GM23338 (cell line): Measurements from ENCODE around the gene MAPRE2. TPM values are rescaled to one million over a fixed set of nuclear protein-coding genes. Genes with fewer than 3 reads are reported as not detected.

ENCODE experiments used
- ATAC-seq: fragments of 200-7000 bp; cut with Tn5 transposase; 3 replicates; pipeline ENCODE4 v1.9.1; 2020
- DNase-seq: peaks from one replicate; pipeline ENCODE4 v3.0.0-alpha.2; 2015; ENCODE audit warnings: low spot score
- H2AFZ ChIP-seq: fragments of 200-600 bp; sonication (generic); 2 replicates; pipeline ENCODE4 v1.8.0; 2016; ENCODE audit warnings: antibody characterized with exemption, mild to moderate bottlenecking, moderate library complexity
- H3F3A ChIP-seq: fragments of 200-600 bp; sonication (generic); replicated peaks from 2 replicates; pipeline ENCODE4 v1.8.0; 2017; ENCODE audit warnings: antibody characterized with exemption, mixed run types, low read depth
- H3K27ac ChIP-seq: fragments of 200-600 bp; sonication (generic); 2 replicates; pipeline ENCODE4 v1.6.1; 2016; ENCODE audit warnings: low read depth
- H3K27me3 ChIP-seq: fragments of 200-600 bp; sonication (generic); 2 replicates; pipeline ENCODE4 v1.8.0; 2016; ENCODE audit warnings: mild to moderate bottlenecking, mixed run types, moderate library complexity; ENCODE audit not compliant: insufficient read depth
- H3K36me3 ChIP-seq: fragments of 200-600 bp; sonication (generic); 2 replicates; pipeline ENCODE4 v1.8.0; 2016; ENCODE audit warnings: mild to moderate bottlenecking; ENCODE audit not compliant: insufficient read depth
- H3K4me1 ChIP-seq: fragments of 200-600 bp; sonication (generic); 2 replicates; pipeline ENCODE4 v1.8.0; 2016; ENCODE audit warnings: mild to moderate bottlenecking, moderate library complexity; ENCODE audit not compliant: insufficient read depth
- H3K4me2 ChIP-seq: fragments of 200-600 bp; sonication (generic); 2 replicates; pipeline ENCODE4 v1.7.1; 2017; ENCODE audit warnings: mixed run types
- H3K4me3 ChIP-seq: fragments of 200-600 bp; sonication (generic); 2 replicates; pipeline ENCODE4 v1.6.1; 2016; ENCODE audit warnings: mixed run types
- H3K79me2 ChIP-seq: fragments of 200-600 bp; sonication (generic); replicated peaks from 2 replicates; pipeline ENCODE4 v1.8.0; 2017; ENCODE audit warnings: mild to moderate bottlenecking; ENCODE audit not compliant: insufficient read depth
- H3K9me2 ChIP-seq: fragments of 200-600 bp; sonication (generic); 2 replicates; pipeline ENCODE4 v1.8.0; 2017; ENCODE audit not compliant: insufficient read depth
- H4K20me1 ChIP-seq: fragments of 200-600 bp; sonication (generic); replicated peaks from 2 replicates; pipeline ENCODE4 v1.8.0; 2017; ENCODE audit warnings: mild to moderate bottlenecking; ENCODE audit not compliant: insufficient read depth
- H3K27ac Mint-ChIP-seq: 2 replicates; pipeline ENCODE4 v1.8.0; 2020; ENCODE audit warnings: inconsistent platforms, mild to moderate bottlenecking, moderate library complexity, mixed read lengths
- H3K27me3 Mint-ChIP-seq: 3 replicates; pipeline ENCODE4 v1.8.0; 2022; ENCODE audit warnings: low read depth, mild to moderate bottlenecking, moderate library complexity, mixed read lengths, inconsistent platforms; ENCODE audit not compliant: insufficient read depth, poor library complexity
- H3K36me3 Mint-ChIP-seq: 3 replicates; pipeline ENCODE4 v1.8.0; 2021; ENCODE audit warnings: low read depth, mild to moderate bottlenecking, inconsistent platforms, moderate library complexity, mixed read lengths
- H3K4me1 Mint-ChIP-seq: 3 replicates; pipeline ENCODE4 v1.8.0; 2020; ENCODE audit warnings: mild to moderate bottlenecking, inconsistent platforms, mixed read lengths
- H3K4me3 Mint-ChIP-seq: 3 replicates; pipeline ENCODE4 v1.8.0; 2021; ENCODE audit warnings: moderate library complexity, mild to moderate bottlenecking, inconsistent platforms, mixed read lengths
- H3K9me3 Mint-ChIP-seq: 3 replicates; pipeline ENCODE4 v1.8.0; 2020; ENCODE audit warnings: moderate library complexity, mild to moderate bottlenecking, inconsistent platforms, mixed read lengths
- EZH2 ChIP-seq: fragments of 200-600 bp; sonication (generic); IDR thresholded peaks from one replicate; pipeline ENCODE4 v1.8.0; 2017; ENCODE audit warnings: antibody characterized with exemption, mild to moderate bottlenecking, low read depth; ENCODE audit not compliant: unreplicated experiment
- JUNB ChIP-seq: IDR thresholded peaks from one replicate; pipeline ENCODE4 v1.6.1; 2016; ENCODE audit warnings: antibody characterized with exemption; ENCODE audit not compliant: unreplicated experiment
- NANOG ChIP-seq: IDR thresholded peaks from 2 replicates; pipeline ENCODE4 v1.6.1; 2016; ENCODE audit warnings: antibody characterized with exemption, borderline replicate concordance
- POLR2AphosphoS5 ChIP-seq: IDR thresholded peaks from 2 replicates; pipeline ENCODE4 v1.6.1; 2016; ENCODE audit warnings: antibody characterized with exemption, low read depth
- STAT1 ChIP-seq: IDR thresholded peaks from one replicate; pipeline ENCODE4 v1.6.1; 2016; ENCODE audit warnings: antibody characterized with exemption; ENCODE audit not compliant: unreplicated experiment
- ZNF331 ChIP-seq: fragments of 250-450 bp; sonication (Bioruptor Pico); IDR thresholded peaks from 2 replicates; pipeline ENCODE4 v1.5.0; 2020; ENCODE audit warnings: low read depth, mild to moderate bottlenecking, moderate library complexity
- polyA plus RNA-seq: library from polyadenylated mRNA; unstranded; fragments of >200 nt; fragmentation: Nextera tagmentation; extraction: Ambion mirVana; gene quantifications from 2 replicates; pipeline ENCODE4 v1.2.1, GENCODE V29; 2016
- total RNA-seq: library from RNA; depleted of rRNA; stranded (reverse); fragments of >200 nt; shearing (Covaris generic); gene quantifications from 2 replicates; pipeline ENCODE4 v1.2.3, GENCODE V29; 2014
- TF ChIP-seq, protein P1 (sequence below), 2 experiments: fragments of 200-600 bp in 1 of 2; sonication (generic) in 1 of 2; conservative IDR thresholded peaks; 2 replicates each; pipeline versions ENCODE4 v1.5.1 to v1.6.1; 2016 to 2017; ENCODE audit warnings: antibody characterized with exemption in 2 of 2, low read depth in 2 of 2, mild to moderate bottlenecking in 2 of 2, moderate library complexity in 1 of 2
- TF ChIP-seq, protein P2 (sequence below): IDR thresholded peaks from one replicate; pipeline ENCODE4 v1.6.1; 2018; ENCODE audit warnings: antibody characterized with exemption; ENCODE audit not compliant: unreplicated experiment
- TF ChIP-seq, protein P3 (sequence below): IDR thresholded peaks from 2 replicates; pipeline ENCODE4 v1.6.1; 2016; ENCODE audit warnings: antibody characterized with exemption
- TF ChIP-seq, protein P4 (sequence below): fragments of 250-450 bp; sonication (Bioruptor Pico); IDR thresholded peaks from 2 replicates; pipeline ENCODE4 v1.5.0; 2020; ENCODE audit warnings: mild to moderate bottlenecking, moderate library complexity

The MAPRE2 gene
- total and polyA plus RNA-seq, 2 experiments from 2014 or later: 17.8 to 40.4 TPM

DNA sequence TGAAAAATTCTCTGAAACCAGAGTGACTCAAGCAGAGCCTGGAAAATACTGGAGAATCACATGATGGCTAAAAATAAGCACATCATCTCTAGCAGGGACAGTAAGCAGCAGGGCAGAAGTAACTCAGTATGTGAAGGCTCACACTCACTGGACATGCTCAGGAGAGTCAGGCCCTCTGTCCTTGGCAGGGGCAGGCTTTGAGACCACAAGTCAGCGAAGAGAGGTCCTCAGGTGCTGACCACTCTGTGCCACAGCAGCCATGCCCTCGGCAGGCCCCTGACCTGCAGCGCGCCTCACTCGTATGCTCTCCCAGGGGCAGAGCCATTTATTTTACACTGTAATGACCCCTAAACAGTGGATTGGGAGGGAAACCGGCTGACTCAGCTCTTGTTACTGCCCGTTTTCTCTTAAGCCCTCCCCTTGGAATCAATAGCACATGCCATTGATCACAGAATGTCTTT is 76.8 kb downstream of the MAPRE2 start (continued):
- TF ChIP-seq, protein P1, sequence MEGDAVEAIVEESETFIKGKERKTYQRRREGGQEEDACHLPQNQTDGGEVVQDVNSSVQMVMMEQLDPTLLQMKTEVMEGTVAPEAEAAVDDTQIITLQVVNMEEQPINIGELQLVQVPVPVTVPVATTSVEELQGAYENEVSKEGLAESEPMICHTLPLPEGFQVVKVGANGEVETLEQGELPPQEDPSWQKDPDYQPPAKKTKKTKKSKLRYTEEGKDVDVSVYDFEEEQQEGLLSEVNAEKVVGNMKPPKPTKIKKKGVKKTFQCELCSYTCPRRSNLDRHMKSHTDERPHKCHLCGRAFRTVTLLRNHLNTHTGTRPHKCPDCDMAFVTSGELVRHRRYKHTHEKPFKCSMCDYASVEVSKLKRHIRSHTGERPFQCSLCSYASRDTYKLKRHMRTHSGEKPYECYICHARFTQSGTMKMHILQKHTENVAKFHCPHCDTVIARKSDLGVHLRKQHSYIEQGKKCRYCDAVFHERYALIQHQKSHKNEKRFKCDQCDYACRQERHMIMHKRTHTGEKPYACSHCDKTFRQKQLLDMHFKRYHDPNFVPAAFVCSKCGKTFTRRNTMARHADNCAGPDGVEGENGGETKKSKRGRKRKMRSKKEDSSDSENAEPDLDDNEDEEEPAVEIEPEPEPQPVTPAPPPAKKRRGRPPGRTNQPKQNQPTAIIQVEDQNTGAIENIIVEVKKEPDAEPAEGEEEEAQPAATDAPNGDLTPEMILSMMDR (conservative IDR thresholded peaks at IDR 0.05; ENCODE audit: low read depth in 2 of 2): no peak
- TF ChIP-seq POLR2AphosphoS5 (no peak), NANOG (no peak), EZH2 (no peak), STAT1 (no peak), ZNF331 (no peak)
- TF ChIP-seq, protein P2, sequence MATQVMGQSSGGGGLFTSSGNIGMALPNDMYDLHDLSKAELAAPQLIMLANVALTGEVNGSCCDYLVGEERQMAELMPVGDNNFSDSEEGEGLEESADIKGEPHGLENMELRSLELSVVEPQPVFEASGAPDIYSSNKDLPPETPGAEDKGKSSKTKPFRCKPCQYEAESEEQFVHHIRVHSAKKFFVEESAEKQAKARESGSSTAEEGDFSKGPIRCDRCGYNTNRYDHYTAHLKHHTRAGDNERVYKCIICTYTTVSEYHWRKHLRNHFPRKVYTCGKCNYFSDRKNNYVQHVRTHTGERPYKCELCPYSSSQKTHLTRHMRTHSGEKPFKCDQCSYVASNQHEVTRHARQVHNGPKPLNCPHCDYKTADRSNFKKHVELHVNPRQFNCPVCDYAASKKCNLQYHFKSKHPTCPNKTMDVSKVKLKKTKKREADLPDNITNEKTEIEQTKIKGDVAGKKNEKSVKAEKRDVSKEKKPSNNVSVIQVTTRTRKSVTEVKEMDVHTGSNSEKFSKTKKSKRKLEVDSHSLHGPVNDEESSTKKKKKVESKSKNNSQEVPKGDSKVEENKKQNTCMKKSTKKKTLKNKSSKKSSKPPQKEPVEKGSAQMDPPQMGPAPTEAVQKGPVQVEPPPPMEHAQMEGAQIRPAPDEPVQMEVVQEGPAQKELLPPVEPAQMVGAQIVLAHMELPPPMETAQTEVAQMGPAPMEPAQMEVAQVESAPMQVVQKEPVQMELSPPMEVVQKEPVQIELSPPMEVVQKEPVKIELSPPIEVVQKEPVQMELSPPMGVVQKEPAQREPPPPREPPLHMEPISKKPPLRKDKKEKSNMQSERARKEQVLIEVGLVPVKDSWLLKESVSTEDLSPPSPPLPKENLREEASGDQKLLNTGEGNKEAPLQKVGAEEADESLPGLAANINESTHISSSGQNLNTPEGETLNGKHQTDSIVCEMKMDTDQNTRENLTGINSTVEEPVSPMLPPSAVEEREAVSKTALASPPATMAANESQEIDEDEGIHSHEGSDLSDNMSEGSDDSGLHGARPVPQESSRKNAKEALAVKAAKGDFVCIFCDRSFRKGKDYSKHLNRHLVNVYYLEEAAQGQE: no peak
- TF ChIP-seq, protein P3, sequence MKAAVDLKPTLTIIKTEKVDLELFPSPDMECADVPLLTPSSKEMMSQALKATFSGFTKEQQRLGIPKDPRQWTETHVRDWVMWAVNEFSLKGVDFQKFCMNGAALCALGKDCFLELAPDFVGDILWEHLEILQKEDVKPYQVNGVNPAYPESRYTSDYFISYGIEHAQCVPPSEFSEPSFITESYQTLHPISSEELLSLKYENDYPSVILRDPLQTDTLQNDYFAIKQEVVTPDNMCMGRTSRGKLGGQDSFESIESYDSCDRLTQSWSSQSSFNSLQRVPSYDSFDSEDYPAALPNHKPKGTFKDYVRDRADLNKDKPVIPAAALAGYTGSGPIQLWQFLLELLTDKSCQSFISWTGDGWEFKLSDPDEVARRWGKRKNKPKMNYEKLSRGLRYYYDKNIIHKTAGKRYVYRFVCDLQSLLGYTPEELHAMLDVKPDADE: no peak

DNA sequence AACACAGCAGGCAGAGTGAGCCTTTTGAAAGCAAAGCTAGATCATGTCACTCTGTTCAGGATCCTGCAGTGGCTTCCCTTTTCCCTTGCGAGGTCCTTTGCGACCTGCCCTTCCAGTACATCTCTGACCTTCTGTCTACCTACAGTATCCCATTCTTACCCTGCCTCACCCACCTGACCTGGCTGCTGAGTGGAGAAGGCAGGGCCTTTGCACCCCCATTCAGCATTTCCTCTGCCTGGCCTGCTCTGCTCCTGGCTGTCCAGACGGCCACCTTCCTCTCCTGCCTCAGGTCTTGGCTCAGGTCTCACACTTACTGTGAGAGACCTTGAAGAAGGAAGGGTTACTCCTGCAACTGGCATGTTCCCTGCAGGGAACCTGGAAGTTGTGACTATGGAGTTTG is 77.4 kb downstream of the MAPRE2 start:
- Histone ChIP-seq H3K36me3 (no peaks in the 10 kb centered on the region), H3F3A (no peaks in the 10 kb centered on the region), H3K27me3 (no peaks in the 10 kb centered on the region), H3K4me1 (no peaks in the 10 kb centered on the region), H4K20me1 (peaks cover 9% of the 10 kb centered on the region; the same call in 1 of the 2 replicates), H2AFZ (no peak overlapping the region), H3K4me3 (no peak overlapping the region), H3K4me2 (no peak overlapping the region), H3K27ac (no peak overlapping the region), H3K9me2 (no peaks in the 10 kb centered on the region), H3K79me2 (0 out of 2 replicates have a peak, but pooled peaks cover 6% of the 10 kb centered on the region)
- ATAC-seq (peak; percentile 13; the same call in 2 of the 3 replicates), DNase-seq (no peak)
- no peaks in the 10 kb centered on the region for H3K9me3 Mint-ChIP-seq
- H3K36me3 Mint-ChIP-seq: no peaks in the 10 kb centered on the region
- H3K27ac Mint-ChIP-seq: peak overlapping the region; percentile 32; the same call in 1 of the 2 replicates
- H3K4me1 Mint-ChIP-seq: peaks cover 27% of the 10 kb centered on the region
- no peak overlapping the region for H3K4me3 Mint-ChIP-seq
- peaks cover 4% of the 10 kb centered on the region for H3K27me3 Mint-ChIP-seq
- TF ChIP-seq, protein P4, sequence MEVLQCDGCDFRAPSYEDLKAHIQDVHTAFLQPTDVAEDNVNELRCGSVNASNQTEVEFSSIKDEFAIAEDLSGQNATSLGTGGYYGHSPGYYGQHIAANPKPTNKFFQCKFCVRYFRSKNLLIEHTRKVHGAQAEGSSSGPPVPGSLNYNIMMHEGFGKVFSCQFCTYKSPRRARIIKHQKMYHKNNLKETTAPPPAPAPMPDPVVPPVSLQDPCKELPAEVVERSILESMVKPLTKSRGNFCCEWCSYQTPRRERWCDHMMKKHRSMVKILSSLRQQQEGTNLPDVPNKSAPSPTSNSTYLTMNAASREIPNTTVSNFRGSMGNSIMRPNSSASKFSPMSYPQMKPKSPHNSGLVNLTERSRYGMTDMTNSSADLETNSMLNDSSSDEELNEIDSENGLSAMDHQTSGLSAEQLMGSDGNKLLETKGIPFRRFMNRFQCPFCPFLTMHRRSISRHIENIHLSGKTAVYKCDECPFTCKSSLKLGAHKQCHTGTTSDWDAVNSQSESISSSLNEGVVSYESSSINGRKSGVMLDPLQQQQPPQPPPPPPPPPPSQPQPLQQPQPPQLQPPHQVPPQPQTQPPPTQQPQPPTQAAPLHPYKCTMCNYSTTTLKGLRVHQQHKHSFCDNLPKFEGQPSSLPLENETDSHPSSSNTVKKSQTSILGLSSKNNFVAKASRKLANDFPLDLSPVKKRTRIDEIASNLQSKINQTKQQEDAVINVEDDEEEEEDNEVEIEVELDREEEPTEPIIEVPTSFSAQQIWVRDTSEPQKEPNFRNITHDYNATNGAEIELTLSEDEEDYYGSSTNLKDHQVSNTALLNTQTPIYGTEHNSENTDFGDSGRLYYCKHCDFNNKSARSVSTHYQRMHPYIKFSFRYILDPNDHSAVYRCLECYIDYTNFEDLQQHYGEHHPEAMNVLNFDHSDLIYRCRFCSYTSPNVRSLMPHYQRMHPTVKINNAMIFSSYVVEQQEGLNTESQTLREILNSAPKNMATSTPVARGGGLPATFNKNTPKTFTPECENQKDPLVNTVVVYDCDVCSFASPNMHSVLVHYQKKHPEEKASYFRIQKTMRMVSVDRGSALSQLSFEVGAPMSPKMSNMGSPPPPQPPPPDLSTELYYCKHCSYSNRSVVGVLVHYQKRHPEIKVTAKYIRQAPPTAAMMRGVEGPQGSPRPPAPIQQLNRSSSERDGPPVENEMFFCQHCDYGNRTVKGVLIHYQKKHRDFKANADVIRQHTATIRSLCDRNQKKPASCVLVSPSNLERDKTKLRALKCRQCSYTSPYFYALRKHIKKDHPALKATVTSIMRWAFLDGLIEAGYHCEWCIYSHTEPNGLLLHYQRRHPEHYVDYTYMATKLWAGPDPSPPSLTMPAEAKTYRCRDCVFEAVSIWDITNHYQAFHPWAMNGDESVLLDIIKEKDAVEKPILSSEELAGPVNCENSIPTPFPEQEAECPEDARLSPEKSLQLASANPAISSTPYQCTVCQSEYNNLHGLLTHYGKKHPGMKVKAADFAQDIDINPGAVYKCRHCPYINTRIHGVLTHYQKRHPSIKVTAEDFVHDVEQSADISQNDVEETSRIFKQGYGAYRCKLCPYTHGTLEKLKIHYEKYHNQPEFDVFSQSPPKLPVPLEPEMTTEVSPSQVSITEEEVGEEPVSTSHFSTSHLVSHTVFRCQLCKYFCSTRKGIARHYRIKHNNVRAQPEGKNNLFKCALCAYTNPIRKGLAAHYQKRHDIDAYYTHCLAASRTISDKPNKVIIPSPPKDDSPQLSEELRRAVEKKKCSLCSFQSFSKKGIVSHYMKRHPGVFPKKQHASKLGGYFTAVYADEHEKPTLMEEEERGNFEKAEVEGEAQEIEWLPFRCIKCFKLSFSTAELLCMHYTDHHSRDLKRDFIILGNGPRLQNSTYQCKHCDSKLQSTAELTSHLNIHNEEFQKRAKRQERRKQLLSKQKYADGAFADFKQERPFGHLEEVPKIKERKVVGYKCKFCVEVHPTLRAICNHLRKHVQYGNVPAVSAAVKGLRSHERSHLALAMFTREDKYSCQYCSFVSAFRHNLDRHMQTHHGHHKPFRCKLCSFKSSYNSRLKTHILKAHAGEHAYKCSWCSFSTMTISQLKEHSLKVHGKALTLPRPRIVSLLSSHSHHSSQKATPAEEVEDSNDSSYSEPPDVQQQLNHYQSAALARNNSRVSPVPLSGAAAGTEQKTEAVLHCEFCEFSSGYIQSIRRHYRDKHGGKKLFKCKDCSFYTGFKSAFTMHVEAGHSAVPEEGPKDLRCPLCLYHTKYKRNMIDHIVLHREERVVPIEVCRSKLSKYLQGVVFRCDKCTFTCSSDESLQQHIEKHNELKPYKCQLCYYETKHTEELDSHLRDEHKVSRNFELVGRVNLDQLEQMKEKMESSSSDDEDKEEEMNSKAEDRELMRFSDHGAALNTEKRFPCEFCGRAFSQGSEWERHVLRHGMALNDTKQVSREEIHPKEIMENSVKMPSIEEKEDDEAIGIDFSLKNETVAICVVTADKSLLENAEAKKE (CRISPR knock-in tag): no peak
- no peak for TF ChIP-seq JUNB
